Renal cortical epithelial cell (primary cell): ENCODE results near the gene ITPKB. TPM values are rescaled to one million over a fixed set of nuclear protein-coding genes. Genes with fewer than 3 reads are reported as not detected.

ENCODE experiments used
- DNase-seq: peaks from one replicate; pipeline ENCODE4 v3.0.0-alpha.2; 2011; ENCODE audit warnings: low read depth
- total RNA-seq: library from RNA; depleted of rRNA; stranded (reverse); fragments of >200 nt; gene quantifications from 2 replicates; pipeline ENCODE4 v1.2.3, GENCODE V29; 2014

The ITPKB gene
- total RNA-seq, 1 donor from 2014 or later: 5.9 TPM

- no peak for DNase-seq
These were observed 34.7 kb downstream of the ITPKB start for GRCh38 chr1:226704169-226704937.

- peak; percentile 35 for DNase-seq
These were observed 35.9 kb downstream of the ITPKB start for GRCh38 chr1:226702957-226703831.

- DNase-seq: no peak
These were observed 36.6 kb downstream of the ITPKB start for GRCh38 chr1:226702318-226702956.

- DNase-seq: no peak
These were observed 38.2 kb downstream of the ITPKB start for GRCh38 chr1:226700861-226701260.

GRCh38 chr1:226699166-226699565 is 39.9 kb downstream of the ITPKB start:
- no peak for DNase-seq

GRCh38 chr1:226698659-226699058 is 40.4 kb downstream of the ITPKB start:
- DNase-seq: no peak

GRCh38 chr1:226697929-226698544 is 41.0 kb downstream of the ITPKB start:
- DNase-seq: no peak

- DNase-seq: peak; percentile 92
These were observed 41.7 kb downstream of the ITPKB start for GRCh38 chr1:226697151-226697928.

GRCh38 chr1:226696547-226696946 is 42.5 kb downstream of the ITPKB start:
- DNase-seq: no peak

- no peak for DNase-seq
These were observed 43.7 kb downstream of the ITPKB start for GRCh38 chr1:226695335-226695900.

- no peak for DNase-seq
These were observed 46.3 kb downstream of the ITPKB start for GRCh38 chr1:226692823-226693222.

GRCh38 chr1:226692051-226692792 is 46.9 kb downstream of the ITPKB start:
- no peak for DNase-seq

GRCh38 chr1:226691247-226691646 is 47.8 kb downstream of the ITPKB start:
- DNase-seq: no peak

GRCh38 chr1:226690460-226690982 is 48.6 kb downstream of the ITPKB start:
- no peak for DNase-seq

- DNase-seq: no peak
These were observed 50.3 kb downstream of the ITPKB start for GRCh38 chr1:226688808-226689207.

- no peak for DNase-seq
These were observed 50.9 kb downstream of the ITPKB start for GRCh38 chr1:226688056-226688748.

- DNase-seq: no peak
These were observed 51.7 kb downstream of the ITPKB start for GRCh38 chr1:226687426-226687825.

- DNase-seq: no peak
These were observed 52.3 kb downstream of the ITPKB start for GRCh38 chr1:226686440-226687425.
